WTC11 (cell line): Measurements from ENCODE around the gene C5orf24. TPM values are rescaled to one million over a fixed set of nuclear protein-coding genes. Genes with fewer than 3 reads are reported as not detected.
A peak's percentile ranks its signal among the peaks of the same experiment; 100 is the strongest.

Source experiments
- ATAC-seq: fragments of 200-7000 bp; cut with Tn5 transposase; 2 replicates; pipeline ENCODE4 v1.10.0; 2021; ENCODE audit warnings: mild to moderate bottlenecking, moderate library complexity
- CTCF ChIA-PET: fragments of 300-600 bp; sonication (Branson Sonifier 250); formaldehyde crosslinking; loops from one replicate; lab custom pipeline; 2021; ENCODE audit warnings: antibody characterized with exemption; lab: Charles Lee
- POLR2A ChIA-PET: fragments of 350-600 bp; sonication (Branson Sonifier 250); formaldehyde crosslinking; loops from one replicate; lab custom pipeline; 2021; ENCODE audit warnings: antibody characterized with exemption; lab: Charles Lee
- DNase-seq: peaks from one replicate; pipeline ENCODE4 v3.0.0; 2021; ENCODE audit warnings: low spot score
- H3K27ac Mint-ChIP-seq: 2 replicates; pipeline ENCODE4 v1.8.0; 2021; ENCODE audit warnings: mixed read lengths
- H3K27me3 Mint-ChIP-seq: 2 replicates; pipeline ENCODE4 v1.8.0; 2021; ENCODE audit warnings: low read depth, mild to moderate bottlenecking, moderate library complexity, mixed read lengths
- H3K36me3 Mint-ChIP-seq: 2 replicates; pipeline ENCODE4 v1.8.0; 2021; ENCODE audit warnings: mixed read lengths
- H3K4me1 Mint-ChIP-seq: 2 replicates; pipeline ENCODE4 v1.8.0; 2022; ENCODE audit warnings: mixed read lengths
- H3K4me3 Mint-ChIP-seq: 2 replicates; pipeline ENCODE4 v1.8.0; 2021; ENCODE audit warnings: mild to moderate bottlenecking, moderate library complexity, mixed read lengths
- H3K9me3 Mint-ChIP-seq: 2 replicates; pipeline ENCODE4 v1.8.0; 2021; ENCODE audit warnings: mixed read lengths
- ARID4B ChIP-seq: sonication (generic); formaldehyde crosslinking; IDR thresholded peaks from 2 replicates; pipeline ENCODE4 v1.8.0; 2023; ENCODE audit warnings: missing genetic modification reagents, mild to moderate bottlenecking, borderline replicate concordance
- ATF6 ChIP-seq: sonication (generic); formaldehyde crosslinking; IDR thresholded peaks from 2 replicates; pipeline ENCODE4 v1.8.1; 2023; ENCODE audit warnings: mild to moderate bottlenecking, missing genetic modification reagents
- CBFB ChIP-seq: sonication (generic); formaldehyde crosslinking; IDR thresholded peaks from 2 replicates; pipeline ENCODE4 v1.8.1; 2022; ENCODE audit warnings: mild to moderate bottlenecking, low read depth, missing genetic modification reagents
- CREB1 ChIP-seq: sonication (generic); formaldehyde crosslinking; IDR thresholded peaks from 2 replicates; pipeline ENCODE4 v1.8.0; 2023; ENCODE audit warnings: mild to moderate bottlenecking, missing genetic modification reagents
- CTCF ChIP-seq: fragments of 200-600 bp; IDR thresholded peaks from 2 replicates; pipeline ENCODE4 v1.8.0; 2022; ENCODE audit warnings: antibody characterized with exemption
- E2F1 ChIP-seq: sonication (generic); formaldehyde crosslinking; IDR thresholded peaks from 2 replicates; pipeline ENCODE4 v1.8.0; 2022; ENCODE audit warnings: mild to moderate bottlenecking, missing genetic modification reagents
- E2F5 ChIP-seq: sonication (generic); formaldehyde crosslinking; IDR thresholded peaks from 2 replicates; pipeline ENCODE4 v1.8.1; 2022; ENCODE audit warnings: mild to moderate bottlenecking, moderate library complexity, missing genetic modification reagents
- ESRRA ChIP-seq: sonication (generic); formaldehyde crosslinking; IDR thresholded peaks from 2 replicates; pipeline ENCODE4 v1.8.1; 2022; ENCODE audit warnings: mild to moderate bottlenecking, missing genetic modification reagents, borderline replicate concordance
- ETV6 ChIP-seq: sonication (generic); formaldehyde crosslinking; IDR thresholded peaks from 2 replicates; pipeline ENCODE4 v1.8.1; 2022; ENCODE audit warnings: mild to moderate bottlenecking, missing genetic modification reagents
- GABPB1 ChIP-seq: sonication (generic); formaldehyde crosslinking; IDR thresholded peaks from 2 replicates; pipeline ENCODE4 v1.8.1; 2023; ENCODE audit warnings: mild to moderate bottlenecking, missing genetic modification reagents
- GRHL2 ChIP-seq: fragments of 250-450 bp; sonication (Bioruptor Pico); IDR thresholded peaks from 2 replicates; pipeline ENCODE4 v1.8.0; 2022; ENCODE audit warnings: mild to moderate bottlenecking, moderate library complexity; ENCODE audit not compliant: insufficient replicate concordance, severe bottlenecking
- HMGA2 ChIP-seq: fragments of 250-450 bp; sonication (Bioruptor Pico); IDR thresholded peaks from 2 replicates; pipeline ENCODE4 v1.4.0; 2021; ENCODE audit warnings: mild to moderate bottlenecking, moderate library complexity
- IRF2 ChIP-seq: sonication (generic); formaldehyde crosslinking; IDR thresholded peaks from 2 replicates; pipeline ENCODE4 v1.8.0; 2022; ENCODE audit warnings: low read depth, missing genetic modification reagents, borderline replicate concordance
- MYBL2 ChIP-seq: sonication (generic); formaldehyde crosslinking; IDR thresholded peaks from 2 replicates; pipeline ENCODE4 v1.8.1; 2023; ENCODE audit warnings: mild to moderate bottlenecking, moderate library complexity, missing genetic modification reagents
- NFYB ChIP-seq: sonication (generic); formaldehyde crosslinking; conservative IDR thresholded peaks from 2 replicates; pipeline ENCODE4 v1.8.0; 2022; ENCODE audit warnings: low read depth, missing genetic modification reagents
- PRRX2 ChIP-seq: fragments of 250-450 bp; sonication (Bioruptor Pico); IDR thresholded peaks from 2 replicates; pipeline ENCODE4 v1.8.0; 2021; ENCODE audit warnings: mild to moderate bottlenecking
- RORB ChIP-seq: fragments of 250-450 bp; sonication (Bioruptor Pico); IDR thresholded peaks from 2 replicates; pipeline ENCODE4 v1.9.0; 2021; ENCODE audit warnings: mild to moderate bottlenecking
- SMAD3 ChIP-seq: sonication (generic); formaldehyde crosslinking; IDR thresholded peaks from 2 replicates; pipeline ENCODE4 v1.8.0; 2022; ENCODE audit warnings: missing genetic modification reagents, mild to moderate bottlenecking, borderline replicate concordance
- TEAD4 ChIP-seq: sonication (generic); formaldehyde crosslinking; IDR thresholded peaks from 2 replicates; pipeline ENCODE4 v1.8.0; 2022; ENCODE audit warnings: mild to moderate bottlenecking, missing genetic modification reagents
- USF2 ChIP-seq: sonication (generic); formaldehyde crosslinking; IDR thresholded peaks from 2 replicates; pipeline ENCODE4 v1.8.1; 2023; ENCODE audit warnings: mild to moderate bottlenecking, missing genetic modification reagents, moderate library complexity
- ZNF396 ChIP-seq: fragments of 250-450 bp; sonication (Bioruptor Pico); IDR thresholded peaks from 2 replicates; pipeline ENCODE4 v1.8.0; 2021; ENCODE audit warnings: mild to moderate bottlenecking, moderate library complexity, borderline replicate concordance
- ZNF671 ChIP-seq: fragments of 250-450 bp; sonication (Bioruptor Pico); IDR thresholded peaks from 2 replicates; pipeline ENCODE4 v1.8.0; 2021; ENCODE audit warnings: mild to moderate bottlenecking
- total RNA-seq: library from RNA; stranded (reverse); gene quantifications from 3 replicates; pipeline ENCODE4 v1.2.3, GENCODE V29; 2021

The C5orf24 gene
- total RNA-seq, 1 experiment from 2014 or later: 15.7 TPM

- TF ChIP-seq CTCF (no peak), USF2 (CRISPR knock-in tag) (no peak)
Measured at GRCh38 chr5:134892926-134893325, 47.2 kb downstream of the C5orf24 start (continued).

GRCh38 chr5:134893748-134894505, 48.2 kb downstream of the C5orf24 start:
- H3K4me1 Mint-ChIP-seq: peaks cover 12% of the 10 kb centered on the region
- H3K36me3 Mint-ChIP-seq: peaks cover 4% of the 10 kb centered on the region
- H3K9me3 Mint-ChIP-seq: no peaks in the 10 kb centered on the region
- POLR2A ChIA-PET: no interaction called here
- no peaks in the 10 kb centered on the region for H3K27me3 Mint-ChIP-seq
- ATAC-seq (peak; percentile 60), DNase-seq (no peak)
- CTCF ChIA-PET: interaction anchor here (1.2 kb wide), 1 partner anchor 42 kb away, joined by 3 read pairs; no protein-coding TSS in a partner anchor
- TF ChIP-seq CREB1 (CRISPR knock-in tag) (no peak), ESRRA (CRISPR knock-in tag) (no peak), HMGA2 (no peak), SMAD3 (CRISPR knock-in tag) (no peak), PRRX2 (no peak)
- H3K4me3 Mint-ChIP-seq: no peak overlapping the region
- no peak overlapping the region for H3K27ac Mint-ChIP-seq

- Mint-ChIP-seq H3K4me1 (peaks cover 7% of the 10 kb centered on the region), H3K4me3 (no peak overlapping the region), H3K36me3 (peaks cover 3% of the 10 kb centered on the region; the same call in 1 of the 2 replicates), H3K27ac (no peak overlapping the region), H3K9me3 (no peaks in the 10 kb centered on the region), H3K27me3 (no peaks in the 10 kb centered on the region)
- ChIA-PET CTCF (no interaction called here), POLR2A (no interaction called here)
- ATAC-seq: no peak
- DNase-seq: no peak
- TF ChIP-seq GRHL2 (CRISPR knock-in tag): no peak
- TF ChIP-seq E2F5 (CRISPR knock-in tag): no peak
- TF ChIP-seq ZNF671 (CRISPR knock-in tag): no peak
- no peak for TF ChIP-seq MYBL2 (CRISPR knock-in tag)
- no peak for TF ChIP-seq IRF2 (CRISPR knock-in tag)
- no peak for TF ChIP-seq CBFB (CRISPR knock-in tag)
- no peak for TF ChIP-seq RORB (CRISPR knock-in tag)
- TF ChIP-seq ETV6: no peak
- TF ChIP-seq ARID4B (CRISPR knock-in tag): no peak
- TF ChIP-seq ATF6: no peak
- no peak for TF ChIP-seq ZNF396 (CRISPR knock-in tag)
- no peak for TF ChIP-seq NFYB (CRISPR knock-in tag)
- TF ChIP-seq GABPB1 (CRISPR knock-in tag): no peak
- no peak for TF ChIP-seq TEAD4
- no peak for TF ChIP-seq E2F1 (CRISPR knock-in tag)
Measured at GRCh38 chr5:134902071-134902801, 56.5 kb downstream of the C5orf24 start.
